Islet of Langerhans (tissue), 1 donor: ENCODE results near the gene KIRREL3.

Source experiments
- FAIRE-seq: peaks from one replicate; lab custom pipeline; 2011; peaks lifted over from hg19 to GRCh38; lab: Jason Lieb, UNC

KIRREL3 gene

GRCh38 chr11:126630893-126631798 is 369.4 kb downstream of the KIRREL3 start:
- FAIRE-seq, result no peak

GRCh38 chr11:126630488-126630887 is 370.1 kb downstream of the KIRREL3 start:
- no peak for FAIRE-seq

DNA sequence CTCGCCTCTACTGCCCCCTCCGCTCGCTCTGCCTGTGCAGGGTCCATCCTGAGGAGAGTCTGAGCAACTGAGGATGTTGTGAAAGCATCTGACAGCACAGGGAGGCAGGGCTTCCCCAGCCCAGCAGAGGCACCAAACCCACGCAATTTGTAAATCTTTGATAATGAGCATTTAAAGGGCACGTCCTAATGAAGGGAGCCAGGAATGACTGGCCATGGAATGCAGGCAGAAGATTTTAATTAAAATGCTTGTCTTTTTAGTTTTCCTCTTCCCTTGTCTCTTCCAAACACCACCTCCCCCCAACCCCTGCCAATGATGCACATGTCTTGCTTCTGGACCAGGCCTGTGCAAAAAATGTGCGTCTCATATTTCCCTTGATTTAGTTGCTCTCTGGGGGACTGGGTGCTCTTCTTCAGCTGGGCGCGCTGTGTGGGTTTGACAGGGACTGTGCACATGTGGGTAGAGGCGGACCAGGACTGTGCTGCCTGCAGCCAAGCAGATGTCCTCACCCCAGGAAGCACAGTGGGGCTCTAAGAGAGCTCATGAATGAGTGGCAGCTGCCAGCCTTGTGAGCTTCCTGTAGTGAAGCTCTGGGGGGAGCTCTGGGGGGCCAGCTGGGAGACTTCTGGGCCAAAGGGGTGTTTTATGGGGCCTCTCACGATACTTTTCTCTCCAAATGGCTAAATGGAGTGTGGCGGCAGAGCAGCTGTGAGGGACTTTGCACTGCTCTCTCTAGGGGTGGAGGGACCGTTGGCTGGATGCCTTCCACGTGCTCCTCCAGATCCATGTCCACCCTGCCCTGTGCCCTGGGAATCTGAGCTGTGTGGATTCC is 371.6 kb downstream of the KIRREL3 start:
- FAIRE-seq, result no peak

DNA sequence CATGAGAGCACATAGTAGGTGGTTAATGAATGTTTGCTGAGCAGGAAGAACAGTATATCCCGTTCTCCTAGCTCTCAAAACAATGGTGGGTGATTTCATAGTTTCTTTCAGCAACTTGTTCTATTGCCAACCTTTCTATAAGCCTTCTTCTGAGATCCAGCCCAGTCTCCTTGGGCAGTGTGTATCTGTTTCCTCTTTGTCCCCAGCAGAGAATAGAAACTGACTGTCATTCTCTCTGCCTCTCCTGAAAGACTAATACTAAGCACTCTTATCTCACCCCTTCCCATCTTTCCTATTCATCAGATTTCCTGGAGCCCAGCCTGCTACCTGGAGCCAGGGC is 372.1 kb downstream of the KIRREL3 start:
- FAIRE-seq, result no peak

DNA sequence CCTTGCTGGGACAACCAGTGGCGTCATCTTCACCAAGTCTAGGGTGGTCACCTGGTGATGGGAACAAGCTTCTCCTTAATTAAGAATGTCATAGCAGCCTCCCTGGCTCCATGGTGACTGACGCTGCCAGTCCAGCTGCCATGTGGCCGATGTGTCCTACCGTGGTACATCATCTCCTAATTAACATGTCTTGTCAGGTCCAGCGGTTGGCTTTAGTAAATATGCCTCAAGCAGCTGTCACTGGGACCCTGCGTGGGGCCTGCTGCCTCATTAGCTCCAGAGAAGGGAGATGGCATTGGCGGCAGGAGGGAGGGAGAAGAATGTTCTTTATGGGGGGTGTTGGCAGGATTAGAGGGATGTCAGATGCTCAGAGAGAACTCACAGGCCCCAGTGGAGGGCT is 373.1 kb downstream of the KIRREL3 start:
- FAIRE-seq, result no peak

DNA sequence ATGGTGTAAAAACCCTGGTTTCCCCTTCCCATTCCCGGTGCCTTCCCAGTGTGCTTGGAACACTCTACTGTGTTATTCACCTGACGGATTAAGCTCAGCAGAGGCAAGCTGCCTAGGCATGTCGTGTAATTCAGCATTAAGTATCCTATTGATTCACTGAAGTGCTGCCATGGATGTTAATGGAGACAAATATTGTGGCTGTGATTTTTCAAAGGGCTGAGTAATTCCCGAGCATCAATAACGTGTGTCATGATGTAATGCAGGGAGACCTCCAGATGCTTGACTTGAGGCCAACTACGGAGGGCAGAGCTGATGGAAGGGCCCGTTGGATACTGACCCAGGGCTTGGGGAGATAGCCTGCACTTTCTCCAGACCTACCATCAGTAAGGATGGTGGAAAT is 376.1 kb downstream of the KIRREL3 start:
- no peak for FAIRE-seq

GRCh38 chr11:126619516-126619915 is 381.1 kb downstream of the KIRREL3 start:
- no peak for FAIRE-seq

GRCh38 chr11:126615845-126616244 is 384.7 kb downstream of the KIRREL3 start:
- no peak for FAIRE-seq

- no peak for FAIRE-seq
Observed at GRCh38 chr11:126613272-126613671, 387.3 kb downstream of the KIRREL3 start.

DNA sequence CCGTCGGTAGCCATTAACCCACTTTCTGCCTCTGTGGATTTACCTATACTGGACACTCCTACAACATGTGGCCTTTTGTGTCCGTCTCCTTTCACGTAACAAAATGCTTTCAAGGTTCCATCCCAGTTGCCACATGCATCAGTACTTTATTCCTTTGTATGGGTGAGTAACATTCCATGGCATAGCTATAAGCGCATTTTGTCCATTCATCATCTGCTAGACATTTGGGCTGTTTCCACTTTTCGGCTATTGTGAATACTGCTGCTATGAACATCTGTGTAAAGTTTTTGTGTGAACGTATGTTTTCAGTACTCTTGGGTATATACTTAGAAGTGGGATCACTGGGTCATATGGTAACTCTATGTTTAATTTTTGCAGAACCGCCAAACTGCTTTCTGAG is 387.9 kb downstream of the KIRREL3 start:
- FAIRE-seq, result no peak

- no peak for FAIRE-seq
Observed at GRCh38 chr11:126611438-126611837, 389.1 kb downstream of the KIRREL3 start.

- FAIRE-seq, result no peak
Observed at GRCh38 chr11:126608658-126609057, 391.9 kb downstream of the KIRREL3 start.

GRCh38 chr11:126607776-126608541 is 392.6 kb downstream of the KIRREL3 start:
- no peak for FAIRE-seq

- no peak for FAIRE-seq
Observed at GRCh38 chr11:126607374-126607773, 393.2 kb downstream of the KIRREL3 start.

DNA sequence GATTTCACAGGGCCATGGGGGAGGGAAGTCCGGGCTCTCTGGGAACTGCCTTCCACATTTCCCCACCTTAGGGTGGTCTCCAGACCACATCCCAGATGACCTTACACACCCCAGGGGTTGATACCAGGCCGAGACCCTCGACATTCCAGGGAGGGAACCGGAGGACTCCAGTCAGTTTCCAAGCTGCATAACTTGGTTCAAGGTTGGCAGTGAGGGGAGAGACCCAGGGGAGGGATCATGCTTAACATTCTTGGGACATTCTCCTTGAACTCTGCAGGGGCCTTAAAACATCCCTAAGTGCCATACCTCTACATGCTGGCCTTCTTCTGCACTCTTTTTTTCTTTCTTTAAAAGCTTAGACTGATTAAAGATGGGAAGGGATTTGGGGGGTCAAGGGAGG is 394.1 kb downstream of the KIRREL3 start:
- FAIRE-seq, result no peak

DNA sequence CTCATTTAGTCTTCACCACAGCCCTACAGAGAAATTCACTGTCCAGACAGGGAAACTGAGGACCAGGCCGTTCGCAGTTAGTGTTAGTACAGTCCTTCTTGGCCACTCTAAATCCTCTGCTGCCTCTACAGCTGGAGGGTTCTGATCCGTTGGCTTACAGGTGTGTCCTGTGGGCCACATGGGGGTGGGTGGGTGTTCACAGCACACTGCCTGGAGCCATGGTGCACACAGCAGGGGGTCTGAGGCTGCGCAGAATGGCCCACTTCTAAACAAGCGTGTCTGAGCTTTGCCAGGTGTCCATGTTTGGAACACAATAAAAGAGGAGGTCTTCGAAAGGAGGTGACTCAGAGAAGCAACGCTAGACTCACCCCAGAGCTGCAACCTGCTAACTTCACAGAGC is 396.1 kb downstream of the KIRREL3 start:
- no peak for FAIRE-seq

DNA sequence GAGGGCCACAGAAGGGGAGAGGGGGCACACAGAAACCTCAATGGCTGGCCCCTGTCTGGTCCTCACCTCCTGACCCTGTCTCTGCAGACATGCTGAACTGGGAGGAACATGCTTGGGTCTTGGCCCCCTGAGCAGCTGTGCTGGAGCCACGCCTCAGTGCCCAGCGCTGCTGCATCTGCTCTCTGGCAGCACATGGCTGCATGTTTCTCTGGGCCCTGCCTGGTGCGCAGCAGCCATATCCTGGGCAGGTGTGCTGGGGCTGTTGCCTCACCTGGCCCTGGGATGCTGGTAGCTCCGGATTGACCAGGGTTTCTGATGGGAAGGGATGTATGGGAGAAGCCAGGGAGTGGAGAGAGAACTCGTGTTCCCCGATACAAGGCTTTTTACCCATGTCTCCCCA is 397.1 kb downstream of the KIRREL3 start:
- FAIRE-seq, result no peak

DNA sequence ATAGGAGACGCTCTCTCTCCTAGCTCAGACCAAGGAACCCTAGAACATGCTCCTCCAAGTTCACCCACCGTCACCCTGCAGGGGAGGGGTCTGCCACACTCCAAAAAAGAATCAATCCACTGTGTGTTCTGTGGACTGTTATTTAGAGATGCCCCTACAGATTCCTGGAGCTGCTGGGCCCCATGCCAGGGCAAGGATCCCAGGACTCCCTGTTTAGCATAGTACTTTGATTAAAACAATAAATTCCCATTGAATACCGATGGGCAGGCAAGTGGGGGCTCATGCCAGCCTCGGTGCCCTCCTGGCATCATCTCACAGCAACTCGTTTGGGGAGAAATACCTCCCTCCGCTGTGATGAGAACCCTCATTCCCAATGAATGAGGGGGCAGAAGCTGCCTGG is 397.6 kb downstream of the KIRREL3 start:
- FAIRE-seq, result no peak

- FAIRE-seq, result no peak
Observed at GRCh38 chr11:126602349-126602940, 398.1 kb downstream of the KIRREL3 start.

DNA sequence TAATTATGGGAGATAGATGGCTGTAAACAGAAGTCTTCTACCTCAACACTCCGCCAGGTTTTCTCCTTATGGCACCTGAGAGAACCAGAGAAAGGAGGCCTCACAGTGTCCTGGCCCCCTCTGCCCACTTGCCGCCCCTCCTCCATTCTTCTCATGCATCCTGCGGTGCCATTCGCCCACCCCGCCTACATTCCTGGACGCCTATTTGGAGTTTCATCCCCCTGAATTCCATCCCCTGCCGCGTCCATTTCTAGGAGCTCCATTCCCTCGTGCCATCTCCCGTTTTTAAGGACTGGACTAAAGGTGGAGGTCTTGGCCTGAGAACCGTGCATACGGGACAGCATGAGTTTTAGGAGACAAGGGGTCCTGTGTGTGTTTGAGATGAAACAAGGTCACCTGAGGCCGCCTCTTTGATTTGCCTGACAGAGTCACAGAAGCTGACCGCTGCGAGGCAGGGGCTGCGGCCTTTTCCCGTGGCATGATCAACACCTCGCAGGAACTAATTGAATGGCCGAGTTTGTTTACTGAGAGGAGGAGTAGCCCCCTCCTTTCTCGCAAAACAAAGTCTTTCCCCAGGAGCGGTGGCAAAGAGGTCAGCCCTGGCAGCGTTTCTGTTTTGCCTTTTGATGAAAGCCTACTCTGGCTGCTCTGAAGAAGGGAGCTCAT is 398.9 kb downstream of the KIRREL3 start:
- FAIRE-seq, result no peak

DNA sequence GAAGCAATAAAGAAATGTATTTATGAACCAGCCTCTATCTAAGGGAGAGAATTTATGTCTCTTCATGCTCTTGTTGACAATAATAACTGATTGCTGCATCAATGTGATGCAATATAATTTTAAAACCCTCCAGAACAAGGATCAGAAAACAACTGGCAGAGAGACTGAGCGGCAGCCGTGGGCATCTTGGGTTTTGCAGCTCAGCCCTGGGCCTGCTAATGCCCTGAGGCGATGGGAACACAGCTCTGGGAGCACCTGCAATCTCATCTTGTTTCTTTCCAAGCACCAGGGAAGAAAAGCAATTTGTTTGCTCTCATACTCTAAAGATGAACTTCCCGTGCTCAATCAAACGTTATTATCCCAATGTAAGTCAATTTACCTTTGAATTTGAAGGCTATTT is 399.4 kb downstream of the KIRREL3 start:
- no peak for FAIRE-seq
